ENCODE data around the gene TOR4A.

DNA sequence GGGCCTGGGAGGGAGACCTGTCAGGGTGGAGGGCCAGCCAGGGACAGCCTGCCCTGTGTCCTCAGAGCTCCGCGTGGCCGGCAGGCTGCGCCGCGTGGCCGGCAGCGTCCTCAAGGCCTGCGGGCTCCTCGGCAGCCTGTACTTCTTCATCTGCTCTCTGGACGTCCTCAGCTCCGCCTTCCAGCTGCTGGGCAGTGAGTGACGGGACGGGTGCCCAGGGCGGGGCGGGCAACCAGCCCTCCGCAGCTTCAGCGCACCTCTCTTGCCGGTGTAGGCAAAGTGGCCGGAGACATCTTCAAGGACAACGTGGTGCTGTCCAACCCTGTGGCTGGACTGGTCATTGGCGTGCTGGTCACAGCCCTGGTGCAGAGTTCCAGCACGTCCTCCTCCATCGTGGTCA, 45.0 kb upstream of the TOR4A start:
- TF ChIP-seq POLR2A (IDR thresholded peaks at IDR 0.05; ENCODE audit: low read depth, low read length), result no peak
- no peak for TF ChIP-seq SPI1 (IDR thresholded peaks at IDR 0.05; ENCODE audit: low read depth, low read length)
- TF ChIP-seq POLR2AphosphoS5 (IDR thresholded peaks at IDR 0.05; ENCODE audit: low read depth, low read length), result no peak
- TF ChIP-seq TAF1 (IDR thresholded peaks at IDR 0.05; ENCODE audit: low read depth, low read length), result no peak
- no peak for TF ChIP-seq PAX5 (IDR thresholded peaks at IDR 0.05; ENCODE audit: insufficient read depth, low read length, severe bottlenecking)

All from GM12891 (cell line).